ENCODE results near the gene KIF1B. TPM values are rescaled to one million over a fixed set of nuclear protein-coding genes. Genes with fewer than 3 reads are reported as not detected.
A peak's percentile ranks its signal among the peaks of the same experiment; 100 is the strongest.

The KIF1B gene
- total and polyA plus RNA-seq, 9 of the 15 experiments (the other 6 are each of a cell fraction or from before 2014, with no cell fraction given), result 2.8 to 19.8 (median 11.9) TPM

GRCh38 chr1:10430216-10431069 is 220.1 kb downstream of the KIF1B start, which contains the start of gene CENPS (continued):
- TF ChIP-seq SIN3B (IDR thresholded peaks at IDR 0.05; ENCODE audit: low read depth) (peak; percentile 93), ZNF79 (CRISPR knock-in tag; IDR thresholded peaks at IDR 0.05; ENCODE audit: low read depth) (no peak), NCOA2 (IDR thresholded peaks at IDR 0.05; ENCODE audit: partially characterized antibody in 2 of 2) (no peak), ZBTB49 (CRISPR knock-in tag; IDR thresholded peaks at IDR 0.05; ENCODE audit: borderline replicate concordance) (no peak), GTF3C2 (IDR thresholded peaks at IDR 0.05; ENCODE audit: borderline replicate concordance, extremely low read depth, insufficient read length) (peak; percentile 58), IRF9 (tag; IDR thresholded peaks at IDR 0.05) (no peak), RBM39 (optimal IDR thresholded peaks at IDR 0.05; ENCODE audit: low read depth, low read length) (no peak), IRF2 (CRISPR knock-in tag; IDR thresholded peaks at IDR 0.05) (no peak), SUPT5H (IDR thresholded peaks at IDR 0.05) (peak; percentile 70), ZNF239 (CRISPR knock-in tag; IDR thresholded peaks at IDR 0.05) (peak; percentile 66), RUNX1 (IDR thresholded peaks at IDR 0.05; ENCODE audit: low read depth) (0 out of 2 replicates have a peak, but pooled peaks have one; percentile 16), TARDBP (IDR thresholded peaks at IDR 0.05) (peak; percentile 95), ZNF197 (CRISPR knock-in tag; IDR thresholded peaks at IDR 0.05; ENCODE audit: low read depth) (no peak), TRIM28 (IDR thresholded peaks at IDR 0.05) (peak; percentile 16; the same call in 1 of the 2 replicates), HCFC1 (IDR thresholded peaks at IDR 0.05; ENCODE audit: low read depth, low read length) (peak; percentile 75), BRF2 (IDR thresholded peaks at IDR 0.05; ENCODE audit: borderline replicate concordance, insufficient read depth, insufficient read length) (no peak), ZBTB5 (IDR thresholded peaks at IDR 0.05) (no peak), FOXK1 (CRISPR knock-in tag; IDR thresholded peaks at IDR 0.05; ENCODE audit: borderline replicate concordance) (peak; percentile 45; the same call in 1 of the 2 replicates)
